ENCODE measurements around the gene CDC42BPB.

Gene CDC42BPB

DNA sequence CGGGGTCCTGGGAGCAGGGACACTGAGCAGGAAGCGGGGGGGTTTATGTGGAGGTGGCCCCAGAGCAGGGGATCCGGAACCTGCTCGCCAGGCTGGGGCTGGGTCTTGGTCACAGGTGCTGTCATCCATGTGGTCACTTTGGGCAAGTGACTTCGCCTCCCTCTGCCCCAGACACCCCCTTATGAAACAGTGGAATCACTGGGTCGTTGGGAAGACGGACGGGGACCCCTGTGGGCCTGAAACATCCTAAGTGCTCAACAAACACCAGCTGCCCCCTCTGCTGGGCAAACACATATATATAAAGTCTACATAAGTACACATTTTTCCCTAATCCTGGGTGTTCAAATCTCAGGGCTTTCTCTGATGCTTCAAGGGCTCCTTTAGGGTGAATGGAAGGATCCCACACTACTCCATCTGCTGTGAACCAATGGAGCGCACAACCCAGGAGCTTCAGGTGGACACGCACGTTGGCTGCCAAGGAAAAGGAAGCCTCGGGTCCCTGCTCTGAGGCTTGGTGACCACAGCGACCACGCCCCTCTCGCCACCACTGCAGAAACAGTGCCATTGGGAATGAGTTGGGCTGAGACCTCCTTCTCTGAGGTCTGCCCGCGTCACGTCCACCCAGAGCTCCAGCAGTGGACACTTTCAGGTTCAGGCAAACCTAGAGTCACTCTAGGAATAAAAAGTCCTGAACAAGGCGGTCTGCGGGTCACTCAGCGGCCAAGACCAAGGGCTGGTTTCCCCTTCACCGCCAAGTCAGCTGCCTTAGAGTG, 54.6 kb downstream of the CDC42BPB start:
- DNase-seq (ENCODE audit: low spot score) = no peak

DNA sequence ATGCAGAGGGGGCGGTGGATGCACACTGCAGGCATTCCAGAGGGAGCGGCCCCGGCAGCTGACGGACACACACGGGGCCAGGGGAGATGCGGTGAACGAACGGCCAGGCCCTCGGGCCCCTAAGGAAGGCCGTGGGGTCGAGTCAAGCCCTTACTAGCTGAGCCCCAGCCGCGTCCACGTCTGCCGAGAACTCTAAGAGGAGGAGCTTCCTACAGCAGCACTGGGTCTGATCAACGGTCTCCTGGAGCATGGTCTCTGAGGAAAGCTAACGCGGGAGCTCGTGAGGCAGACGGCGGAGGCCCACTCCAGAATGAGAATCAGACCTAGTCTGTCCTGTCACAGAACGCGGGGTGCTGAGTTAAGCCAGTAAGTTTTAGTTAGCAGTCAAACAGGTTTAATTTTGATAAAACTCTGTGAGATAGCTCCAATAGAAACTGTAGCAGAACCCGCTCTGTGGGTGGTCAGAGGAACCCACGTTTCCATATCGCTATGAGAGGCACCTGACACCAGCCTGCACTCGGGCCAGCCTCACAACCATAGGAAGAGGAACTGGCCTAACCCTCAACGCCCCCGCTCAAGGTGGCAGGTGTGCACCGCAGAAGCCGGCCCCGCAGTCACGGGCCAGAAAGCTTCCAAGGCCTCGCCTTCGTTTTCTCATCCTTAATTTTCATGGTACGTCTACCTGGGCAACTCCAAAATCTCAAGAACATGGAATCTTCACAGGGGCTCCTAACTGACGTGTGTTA, 55.5 kb downstream of the CDC42BPB start:
- Mint-ChIP-seq H3K9me3 (no peaks in the 10 kb centered on the region), H3K4me1 (ENCODE audit: low read depth) (no peaks in the 10 kb centered on the region), H3K4me3 (no peak overlapping the region), H3K36me3 (ENCODE audit: low read depth) (no peaks in the 10 kb centered on the region), H3K27me3 (ENCODE audit: low read depth) (no peaks in the 10 kb centered on the region), H3K27ac (no peak overlapping the region)
- DNase-seq (ENCODE audit: low spot score) = no peak

More for the DNA sequence above, 54.6 kb downstream of the CDC42BPB start:
- no peak overlapping the region for H3K27ac Mint-ChIP-seq
- no peak overlapping the region for H3K4me3 Mint-ChIP-seq
- H3K9me3 Mint-ChIP-seq = no peaks in the 10 kb centered on the region
- no peaks in the 10 kb centered on the region for H3K4me1 Mint-ChIP-seq (ENCODE audit: low read depth)
- no peaks in the 10 kb centered on the region for H3K36me3 Mint-ChIP-seq (ENCODE audit: low read depth)
- no peaks in the 10 kb centered on the region for H3K27me3 Mint-ChIP-seq (ENCODE audit: low read depth)

DNA sequence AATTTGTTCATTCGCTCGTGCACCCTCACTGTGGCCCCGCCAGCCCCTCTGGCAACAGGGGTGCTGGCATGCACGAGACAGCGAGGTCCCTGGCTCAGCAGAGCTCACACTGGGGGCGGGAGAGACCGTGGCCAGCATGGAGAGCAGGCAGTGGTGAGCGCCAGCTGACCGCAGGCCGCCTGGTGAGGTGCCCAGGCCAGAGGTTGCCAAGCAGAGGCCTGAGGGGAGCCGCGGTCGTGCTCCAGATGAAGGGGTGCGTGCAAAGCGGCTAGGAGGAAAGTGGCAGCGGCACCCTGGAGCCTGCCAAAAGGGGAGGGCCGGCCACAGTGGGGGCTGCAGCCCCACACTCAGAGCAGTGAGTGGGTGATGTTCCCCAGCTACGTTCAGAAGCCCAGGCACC, 56.1 kb downstream of the CDC42BPB start:
- Mint-ChIP-seq H3K9me3 (no peaks in the 10 kb centered on the region), H3K27me3 (ENCODE audit: low read depth) (no peaks in the 10 kb centered on the region), H3K27ac (no peak overlapping the region), H3K4me3 (no peak overlapping the region), H3K36me3 (ENCODE audit: low read depth) (no peaks in the 10 kb centered on the region), H3K4me1 (ENCODE audit: low read depth) (no peaks in the 10 kb centered on the region)
- DNase-seq (ENCODE audit: low spot score) = no peak

DNA sequence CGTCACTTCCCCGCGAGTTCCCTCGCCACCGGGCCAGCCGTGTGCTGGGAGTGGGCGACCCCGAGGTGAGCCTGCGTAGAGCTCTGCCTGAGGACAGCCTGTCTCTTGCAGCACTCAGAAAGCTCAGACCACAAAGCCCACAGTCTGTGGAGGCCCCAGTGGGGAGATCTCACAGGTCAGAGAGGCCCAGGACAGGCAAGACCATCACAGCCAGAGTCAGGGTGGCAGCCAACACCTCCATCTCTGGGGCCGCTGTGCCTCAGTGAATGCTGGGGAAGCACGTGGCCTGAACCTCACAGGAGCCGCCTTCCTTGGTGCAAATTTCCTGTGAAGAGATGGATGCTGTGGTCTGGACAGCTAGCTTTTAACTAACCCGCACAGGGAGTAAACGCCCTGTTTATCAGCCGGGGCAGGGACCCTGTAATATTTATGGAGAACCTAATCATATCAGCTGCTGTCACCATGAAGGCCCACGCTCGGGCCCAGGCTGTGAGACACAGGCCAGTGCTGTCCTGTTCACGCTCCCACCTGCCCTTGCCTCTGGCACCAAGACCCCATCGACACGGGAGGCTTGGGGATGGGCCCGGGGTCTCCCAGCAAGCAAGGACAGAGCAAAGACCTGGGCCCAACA, 56.9 kb downstream of the CDC42BPB start:
- Mint-ChIP-seq H3K4me1 (ENCODE audit: low read depth) (no peaks in the 10 kb centered on the region), H3K9me3 (no peaks in the 10 kb centered on the region), H3K4me3 (no peak overlapping the region), H3K27ac (no peak overlapping the region), H3K36me3 (ENCODE audit: low read depth) (no peaks in the 10 kb centered on the region), H3K27me3 (ENCODE audit: low read depth) (no peaks in the 10 kb centered on the region)
- DNase-seq (ENCODE audit: low spot score) = no peak

DNA sequence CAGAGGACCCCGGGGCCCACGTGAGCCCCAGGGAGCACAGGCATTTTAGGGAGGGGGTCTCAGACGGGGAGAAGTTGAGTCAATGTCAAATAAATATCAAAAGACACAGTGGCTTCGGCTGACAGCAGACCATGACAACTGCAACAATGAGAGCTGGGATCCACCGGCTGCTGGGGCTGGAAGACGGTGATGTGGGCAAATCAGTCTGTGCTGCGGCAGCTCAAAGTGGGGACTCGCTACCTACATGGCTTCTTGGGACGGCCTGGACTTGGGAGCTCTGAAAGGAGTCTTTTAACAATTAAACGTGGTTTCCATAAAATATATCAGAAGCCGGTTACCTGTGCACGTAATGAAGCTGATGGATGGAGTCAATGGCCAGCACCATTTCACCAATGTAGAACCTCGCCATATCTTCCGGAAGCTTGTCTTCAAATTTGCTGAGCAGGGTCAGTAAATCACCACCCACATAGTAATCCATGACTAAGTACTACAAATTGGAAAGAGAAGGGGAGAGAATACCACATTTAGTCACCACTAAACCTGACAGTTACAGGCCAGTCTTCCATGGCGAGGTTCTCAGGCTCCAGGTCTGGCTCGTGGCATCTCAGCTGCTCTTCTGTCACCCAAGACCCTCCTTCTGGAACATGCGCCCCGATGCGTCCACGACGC, 58.0 kb downstream of the CDC42BPB start:
- H3K27ac Mint-ChIP-seq = no peak overlapping the region
- no peaks in the 10 kb centered on the region for H3K36me3 Mint-ChIP-seq (ENCODE audit: low read depth)
- H3K27me3 Mint-ChIP-seq (ENCODE audit: low read depth) = no peaks in the 10 kb centered on the region
- no peaks in the 10 kb centered on the region for H3K9me3 Mint-ChIP-seq
- no peak overlapping the region for H3K4me3 Mint-ChIP-seq
- no peaks in the 10 kb centered on the region for H3K4me1 Mint-ChIP-seq (ENCODE audit: low read depth)
- DNase-seq (ENCODE audit: low spot score) = no peak

DNA sequence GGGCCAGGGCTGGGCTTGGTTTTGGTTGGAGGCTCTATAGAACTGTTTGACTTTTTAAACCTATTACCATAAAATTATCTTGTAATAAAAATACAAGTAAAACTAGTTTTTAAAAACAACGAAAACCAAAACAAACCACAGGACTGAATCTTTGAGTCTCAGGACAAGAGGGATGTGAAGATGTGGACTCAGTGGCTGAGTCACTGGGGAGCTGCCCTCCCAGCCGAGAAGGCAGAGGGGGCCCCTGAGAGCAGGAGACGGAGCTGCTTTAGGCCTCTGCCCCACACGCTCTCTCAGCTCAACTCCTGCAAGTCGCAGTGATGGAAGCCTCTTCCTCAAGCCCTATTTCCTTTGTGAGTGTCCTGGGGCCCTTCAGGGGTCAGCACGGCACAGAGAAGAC, 59.0 kb downstream of the CDC42BPB start:
- no peak overlapping the region for H3K4me3 Mint-ChIP-seq
- H3K36me3 Mint-ChIP-seq (ENCODE audit: low read depth) = no peaks in the 10 kb centered on the region
- H3K9me3 Mint-ChIP-seq = no peaks in the 10 kb centered on the region
- H3K27ac Mint-ChIP-seq = no peak overlapping the region
- H3K27me3 Mint-ChIP-seq (ENCODE audit: low read depth) = no peaks in the 10 kb centered on the region
- no peak for DNase-seq (ENCODE audit: low spot score)
- no peaks in the 10 kb centered on the region for H3K4me1 Mint-ChIP-seq (ENCODE audit: low read depth)

DNA sequence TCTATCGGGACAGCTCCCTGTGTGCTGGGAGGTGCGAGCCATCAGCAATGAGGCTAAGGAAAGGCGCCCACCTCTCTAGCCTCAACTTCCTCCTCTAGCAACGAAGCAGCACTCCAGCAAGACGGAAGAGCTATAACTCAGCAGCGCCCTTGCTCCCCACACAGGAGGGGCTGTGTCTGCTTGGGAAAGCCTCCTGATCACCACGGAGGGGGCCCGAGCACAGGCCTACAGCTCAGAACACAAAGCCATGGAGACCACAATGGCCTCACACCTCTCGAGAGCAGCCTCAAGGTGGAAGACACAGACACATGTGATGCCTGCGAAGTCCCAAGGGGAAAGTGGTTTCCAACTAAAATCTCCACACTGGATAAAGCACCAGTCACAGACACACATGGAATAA, 60.4 kb downstream of the CDC42BPB start:
- H3K27me3 Mint-ChIP-seq (ENCODE audit: low read depth) = no peaks in the 10 kb centered on the region
- H3K9me3 Mint-ChIP-seq = no peaks in the 10 kb centered on the region
- H3K36me3 Mint-ChIP-seq (ENCODE audit: low read depth) = no peaks in the 10 kb centered on the region
- H3K4me3 Mint-ChIP-seq = no peak overlapping the region
- H3K27ac Mint-ChIP-seq = no peak overlapping the region
- no peak for DNase-seq (ENCODE audit: low spot score)
- H3K4me1 Mint-ChIP-seq (ENCODE audit: low read depth) = no peaks in the 10 kb centered on the region

DNA sequence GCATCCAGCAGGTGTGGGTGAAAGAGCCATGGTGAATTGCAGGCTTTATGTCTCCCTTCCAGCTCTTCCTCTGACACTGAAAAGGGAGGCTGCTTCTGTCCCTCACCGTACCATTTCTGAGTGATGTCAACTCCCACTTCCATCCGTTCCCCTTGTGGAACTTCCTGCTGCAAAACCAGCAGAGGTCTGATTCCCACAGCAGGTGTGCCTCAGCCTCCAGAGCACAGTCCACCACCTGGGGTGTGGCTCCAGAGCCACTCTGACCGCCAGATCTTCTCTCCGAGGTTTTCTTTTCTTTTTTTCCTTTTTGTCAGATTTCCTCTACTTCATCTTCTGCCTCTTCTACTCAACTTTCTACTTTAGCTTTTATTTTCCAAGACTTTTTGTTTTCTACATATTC, 62.7 kb downstream of the CDC42BPB start:
- no peak overlapping the region for H3K4me3 Mint-ChIP-seq
- DNase-seq (ENCODE audit: low spot score) = no peak
- H3K4me1 Mint-ChIP-seq (ENCODE audit: low read depth) = no peaks in the 10 kb centered on the region
- no peak overlapping the region for H3K27ac Mint-ChIP-seq
- peaks cover 5% of the 10 kb centered on the region for H3K27me3 Mint-ChIP-seq (ENCODE audit: low read depth)
- H3K36me3 Mint-ChIP-seq (ENCODE audit: low read depth) = no peaks in the 10 kb centered on the region
- H3K9me3 Mint-ChIP-seq = no peaks in the 10 kb centered on the region

DNA sequence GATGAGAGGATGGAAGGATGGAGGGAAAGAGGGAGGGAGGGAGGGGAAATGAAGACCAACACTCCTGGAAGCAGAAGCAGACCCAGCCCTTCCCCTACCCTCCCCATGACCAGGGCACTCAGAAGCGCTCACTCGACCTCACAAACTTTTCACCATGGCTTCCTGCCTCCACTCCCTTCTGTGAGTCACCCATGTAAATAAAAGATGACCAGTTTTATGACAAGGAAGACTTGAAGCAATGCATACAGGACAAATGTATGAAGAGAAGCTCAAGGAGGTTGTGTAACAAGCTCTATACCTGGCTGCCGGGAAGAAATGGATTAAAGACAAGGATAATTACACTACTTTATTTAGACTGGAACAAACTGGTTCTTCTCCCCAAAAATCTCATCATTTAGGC, 63.8 kb downstream of the CDC42BPB start:
- H3K27ac Mint-ChIP-seq = no peak overlapping the region
- H3K36me3 Mint-ChIP-seq (ENCODE audit: low read depth) = no peaks in the 10 kb centered on the region
- peaks cover 5% of the 10 kb centered on the region for H3K9me3 Mint-ChIP-seq

DNA sequence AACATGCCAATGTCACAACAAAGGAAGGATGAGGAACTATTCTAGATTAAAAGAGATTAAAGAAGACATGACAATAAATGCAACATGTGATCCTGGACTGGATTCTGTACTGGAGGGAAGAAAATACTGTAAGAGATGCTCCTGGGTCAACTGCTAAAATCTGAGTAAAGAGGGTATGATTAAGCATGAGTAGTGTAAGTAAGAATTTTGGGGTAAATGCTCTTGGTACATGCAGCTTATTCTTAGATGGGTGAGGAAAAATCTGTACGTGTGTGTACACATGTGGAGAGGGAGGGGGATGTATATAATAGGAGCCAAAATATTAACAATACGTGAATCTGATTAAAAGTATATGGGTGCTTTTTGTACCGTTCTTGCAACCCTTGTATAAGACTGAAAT, 66.0 kb downstream of the CDC42BPB start:
- Mint-ChIP-seq H3K27me3 (ENCODE audit: low read depth) (peaks cover 8% of the 10 kb centered on the region), H3K9me3 (peaks cover 18% of the 10 kb centered on the region), H3K4me1 (ENCODE audit: low read depth) (no peaks in the 10 kb centered on the region), H3K27ac (no peak overlapping the region), H3K36me3 (ENCODE audit: low read depth) (no peaks in the 10 kb centered on the region), H3K4me3 (no peak overlapping the region)
- DNase-seq (ENCODE audit: low spot score) = no peak

More for the DNA sequence above, 63.8 kb downstream of the CDC42BPB start:
- H3K4me1 Mint-ChIP-seq (ENCODE audit: low read depth) = no peaks in the 10 kb centered on the region
- H3K27me3 Mint-ChIP-seq (ENCODE audit: low read depth) = peaks cover 6% of the 10 kb centered on the region
- no peak overlapping the region for H3K4me3 Mint-ChIP-seq
- DNase-seq (ENCODE audit: low spot score) = no peak

DNA sequence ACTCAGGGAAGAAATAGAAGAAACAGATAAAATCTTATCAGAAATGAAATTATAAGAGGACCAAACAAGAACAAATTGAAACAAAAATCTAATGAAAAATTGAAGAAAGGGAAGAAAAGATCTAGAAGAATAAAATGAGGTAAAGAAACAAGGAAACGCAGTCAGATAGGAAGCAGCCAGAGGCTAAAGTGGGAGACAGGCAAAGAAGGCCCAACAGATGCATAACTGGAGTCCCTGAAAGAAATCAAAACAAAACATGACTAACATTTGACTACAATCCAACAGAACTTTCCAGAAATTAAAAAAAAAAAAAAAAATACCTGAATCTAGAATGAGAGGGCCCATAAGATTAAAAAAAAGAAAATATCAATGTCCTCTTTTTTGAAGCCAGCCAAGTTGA, 69.3 kb downstream of the CDC42BPB start:
- no peaks in the 10 kb centered on the region for H3K4me1 Mint-ChIP-seq (ENCODE audit: low read depth)
- H3K36me3 Mint-ChIP-seq (ENCODE audit: low read depth) = no peaks in the 10 kb centered on the region
- peaks cover 8% of the 10 kb centered on the region for H3K27me3 Mint-ChIP-seq (ENCODE audit: low read depth)
- H3K9me3 Mint-ChIP-seq = peaks cover 18% of the 10 kb centered on the region
- DNase-seq (ENCODE audit: low spot score) = no peak
- no peak overlapping the region for H3K4me3 Mint-ChIP-seq
- no peak overlapping the region for H3K27ac Mint-ChIP-seq

DNA sequence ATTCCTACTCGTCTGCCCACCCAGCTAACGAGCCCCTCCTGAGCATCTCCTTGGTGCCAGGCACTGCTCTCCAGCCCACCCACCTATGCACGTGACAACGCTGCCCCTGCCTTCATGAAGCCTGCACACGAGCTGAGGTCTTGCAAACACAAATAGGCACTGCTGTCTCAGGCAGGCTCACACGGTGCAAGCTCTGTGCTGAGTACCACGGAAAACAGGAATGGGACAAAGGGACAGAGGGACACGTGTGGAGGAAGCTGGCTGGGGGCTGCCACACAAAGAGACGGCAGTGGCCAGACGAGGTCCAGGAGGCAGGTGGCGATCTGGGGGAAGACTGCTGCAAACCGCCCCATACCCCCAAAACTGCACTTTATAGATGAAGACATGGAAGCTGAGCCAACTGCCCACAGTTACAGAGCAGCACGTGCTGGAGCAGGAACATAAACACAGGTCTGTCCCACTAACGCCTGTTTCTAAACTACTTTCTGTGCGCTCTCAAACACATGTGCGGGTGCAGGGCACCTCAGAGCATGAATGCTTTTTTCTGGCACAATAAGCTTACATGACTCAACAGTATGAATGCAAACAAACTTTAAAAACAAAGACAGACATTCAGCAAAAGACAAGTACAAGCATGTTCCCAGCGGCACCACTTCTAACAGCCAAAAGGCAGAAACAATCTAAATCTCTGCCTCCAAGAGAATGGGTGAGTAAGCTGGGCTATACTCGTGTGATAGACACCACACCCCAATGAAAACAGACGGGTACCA, 70.4 kb downstream of the CDC42BPB start:
- DNase-seq (ENCODE audit: low spot score) = no peak
- peaks cover 18% of the 10 kb centered on the region for H3K9me3 Mint-ChIP-seq
- H3K36me3 Mint-ChIP-seq (ENCODE audit: low read depth) = no peaks in the 10 kb centered on the region
- H3K27ac Mint-ChIP-seq = no peak overlapping the region
- H3K4me1 Mint-ChIP-seq (ENCODE audit: low read depth) = no peaks in the 10 kb centered on the region
- peaks cover 8% of the 10 kb centered on the region for H3K27me3 Mint-ChIP-seq (ENCODE audit: low read depth)
- no peak overlapping the region for H3K4me3 Mint-ChIP-seq

DNA sequence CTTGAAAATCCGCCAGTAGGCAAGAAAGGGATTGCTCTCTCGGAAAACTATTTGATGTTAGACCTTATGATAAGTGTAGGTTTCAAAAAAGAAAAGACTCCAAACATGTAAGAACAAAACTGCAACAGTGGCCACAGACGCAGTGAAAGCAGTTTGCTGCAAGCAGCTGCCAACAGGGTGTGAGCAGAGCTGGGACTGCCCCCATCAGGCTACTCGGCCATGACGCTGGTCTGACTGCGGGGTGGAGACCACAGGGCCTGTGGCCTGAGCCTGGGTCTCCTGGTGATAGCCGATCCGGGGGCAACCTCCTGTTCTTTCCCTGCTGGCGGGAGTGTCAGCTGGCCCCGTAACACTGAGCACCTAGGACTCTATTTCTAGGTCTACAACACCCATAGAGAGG, 71.7 kb downstream of the CDC42BPB start:
- Mint-ChIP-seq H3K27ac (no peak overlapping the region), H3K4me3 (no peak overlapping the region), H3K27me3 (ENCODE audit: low read depth) (peaks cover 8% of the 10 kb centered on the region), H3K9me3 (peaks cover 18% of the 10 kb centered on the region), H3K4me1 (ENCODE audit: low read depth) (no peaks in the 10 kb centered on the region), H3K36me3 (ENCODE audit: low read depth) (no peaks in the 10 kb centered on the region)
- DNase-seq (ENCODE audit: low spot score) = no peak

Measured in T-helper 2 cell treated with Interferon-gamma antibody and Interleukin-4, amounts not matched to agents 5 μg/mL and 100 μg/mL, for 36 hours (primary cell).